ENCODE results near the gene RNF215.
"Not testable (repeated sequence)": the region's sequence is repeated elsewhere in the genome, so short reads cannot be mapped to it uniquely, and the experiment has no call there.

GRCh38 chr22:30401024-30401423 is 13.8 kb upstream of the RNF215 start:
- not testable (repeated sequence) for TF ChIP-seq TAF1, POLR2AphosphoS5, POLR2A (IDR thresholded peaks at IDR 0.05; ENCODE audit: low read depth, low read length)
